SK-N-SH treated with all-trans-retinoic acid at 6 μM for 48 hours (cell line): Measurements from ENCODE around the gene EEIG1.

Experiments used
- ARNTL ChIP-seq: fragments of 450-650 bp; formaldehyde crosslinking; IDR thresholded peaks from 2 replicates; pipeline ENCODE4 v1.5.0; 2020; ENCODE audit warnings: low read depth, mild to moderate bottlenecking, moderate library complexity, borderline replicate concordance
- BACH2 ChIP-seq: fragments of 250-450 bp; sonication (Bioruptor Pico); IDR thresholded peaks from 2 replicates; pipeline ENCODE4 v1.9.0; 2021; ENCODE audit warnings: mild to moderate bottlenecking, borderline replicate concordance
- OSR1 ChIP-seq: fragments of 250-450 bp; sonication (Bioruptor Pico); IDR thresholded peaks from 2 replicates; pipeline ENCODE4 v1.8.0; 2022; ENCODE audit warnings: moderate library complexity, mild to moderate bottlenecking, inconsistent platforms
- POU6F1 ChIP-seq: fragments of 250-450 bp; sonication (Bioruptor Pico); IDR thresholded peaks from 2 replicates; pipeline ENCODE4 v1.8.0; 2021; ENCODE audit warnings: low read depth, mild to moderate bottlenecking, moderate library complexity, borderline replicate concordance
- RARB ChIP-seq: fragments of 250-450 bp; sonication (Bioruptor Pico); IDR thresholded peaks from 2 replicates; pipeline ENCODE4 v1.8.0; 2021; ENCODE audit warnings: mild to moderate bottlenecking, moderate library complexity
- TCF4 ChIP-seq: fragments of 250-450 bp; sonication (Bioruptor Pico); IDR thresholded peaks from 2 replicates; pipeline ENCODE4 v1.8.0; 2021; ENCODE audit warnings: mild to moderate bottlenecking, moderate library complexity, borderline replicate concordance
- ZC3H10 ChIP-seq: fragments of 250-450 bp; sonication (Bioruptor Pico); IDR thresholded peaks from 2 replicates; pipeline ENCODE4 v1.5.1; 2021; ENCODE audit warnings: mild to moderate bottlenecking, moderate library complexity
- ZFP3 ChIP-seq: fragments of 250-450 bp; sonication (Bioruptor Pico); IDR thresholded peaks from 2 replicates; pipeline ENCODE4 v1.5.0; 2020; ENCODE audit warnings: mild to moderate bottlenecking, moderate library complexity
- ZNF565 ChIP-seq: fragments of 450-650 bp; formaldehyde crosslinking; conservative IDR thresholded peaks from 2 replicates; pipeline ENCODE4 v1.5.0; 2020; ENCODE audit warnings: low read depth, mild to moderate bottlenecking, moderate library complexity
- TF ChIP-seq, protein P1 (sequence below): fragments of 250-450 bp; sonication (Bioruptor Pico); IDR thresholded peaks from 2 replicates; pipeline ENCODE4 v1.5.1; 2020; ENCODE audit warnings: low read depth, mild to moderate bottlenecking, moderate library complexity
- TF ChIP-seq, protein P2 (sequence below): fragments of 250-450 bp; sonication (Bioruptor Pico); IDR thresholded peaks from 2 replicates; pipeline ENCODE4 v1.8.0; 2020; ENCODE audit warnings: mild to moderate bottlenecking, moderate library complexity, borderline replicate concordance

GRCh38 chr9:127954831-127955293 lies 25.9 kb downstream of the EEIG1 start:
- TF ChIP-seq, protein P1, sequence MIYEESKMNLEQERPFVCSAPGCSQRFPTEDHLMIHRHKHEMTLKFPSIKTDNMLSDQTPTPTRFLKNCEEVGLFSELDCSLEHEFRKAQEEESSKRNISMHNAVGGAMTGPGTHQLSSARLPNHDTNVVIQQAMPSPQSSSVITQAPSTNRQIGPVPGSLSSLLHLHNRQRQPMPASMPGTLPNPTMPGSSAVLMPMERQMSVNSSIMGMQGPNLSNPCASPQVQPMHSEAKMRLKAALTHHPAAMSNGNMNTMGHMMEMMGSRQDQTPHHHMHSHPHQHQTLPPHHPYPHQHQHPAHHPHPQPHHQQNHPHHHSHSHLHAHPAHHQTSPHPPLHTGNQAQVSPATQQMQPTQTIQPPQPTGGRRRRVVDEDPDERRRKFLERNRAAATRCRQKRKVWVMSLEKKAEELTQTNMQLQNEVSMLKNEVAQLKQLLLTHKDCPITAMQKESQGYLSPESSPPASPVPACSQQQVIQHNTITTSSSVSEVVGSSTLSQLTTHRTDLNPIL (CRISPR knock-in tag): no peak
- no peak for TF ChIP-seq ZC3H10 (CRISPR knock-in tag)
- TF ChIP-seq ARNTL (CRISPR knock-in tag): no peak
- TF ChIP-seq ZNF565 (CRISPR knock-in tag): no peak
- TF ChIP-seq, protein P2, sequence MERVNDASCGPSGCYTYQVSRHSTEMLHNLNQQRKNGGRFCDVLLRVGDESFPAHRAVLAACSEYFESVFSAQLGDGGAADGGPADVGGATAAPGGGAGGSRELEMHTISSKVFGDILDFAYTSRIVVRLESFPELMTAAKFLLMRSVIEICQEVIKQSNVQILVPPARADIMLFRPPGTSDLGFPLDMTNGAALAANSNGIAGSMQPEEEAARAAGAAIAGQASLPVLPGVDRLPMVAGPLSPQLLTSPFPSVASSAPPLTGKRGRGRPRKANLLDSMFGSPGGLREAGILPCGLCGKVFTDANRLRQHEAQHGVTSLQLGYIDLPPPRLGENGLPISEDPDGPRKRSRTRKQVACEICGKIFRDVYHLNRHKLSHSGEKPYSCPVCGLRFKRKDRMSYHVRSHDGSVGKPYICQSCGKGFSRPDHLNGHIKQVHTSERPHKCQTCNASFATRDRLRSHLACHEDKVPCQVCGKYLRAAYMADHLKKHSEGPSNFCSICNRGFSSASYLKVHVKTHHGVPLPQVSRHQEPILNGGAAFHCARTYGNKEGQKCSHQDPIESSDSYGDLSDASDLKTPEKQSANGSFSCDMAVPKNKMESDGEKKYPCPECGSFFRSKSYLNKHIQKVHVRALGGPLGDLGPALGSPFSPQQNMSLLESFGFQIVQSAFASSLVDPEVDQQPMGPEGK (CRISPR knock-in tag): no peak
- TF ChIP-seq POU6F1 (CRISPR knock-in tag): no peak
- TF ChIP-seq BACH2: no peak
- TF ChIP-seq ZFP3 (CRISPR knock-in tag): no peak
- TF ChIP-seq TCF4 (CRISPR knock-in tag): no peak
- TF ChIP-seq OSR1 (CRISPR knock-in tag): no peak
- TF ChIP-seq RARB: no peak
